ENCODE measurements around the gene BLTP2. TPM values are rescaled to one million over a fixed set of nuclear protein-coding genes. Genes with fewer than 3 reads are reported as not detected.

Gene BLTP2
- total RNA-seq, 1 experiment from 2014 or later, result 139 TPM

- no peaks in the 10 kb centered on the region for H3K27me3 Mint-ChIP-seq (ENCODE audit: low read depth)
- no peak within 1 kb of the TSS for H3K4me3 Mint-ChIP-seq
- ChIA-PET CTCF (interaction anchor here (0.6 to 1.8 kb wide), 6 partner anchors 12 to 43 kb away, joined by 3 to 12 read pairs (median 4); partner anchors contain the start of genes BLTP2 and PIGS), POLR2A (interaction anchor here (1.0 kb wide), 1 partner anchor 97 kb away, joined by 3 read pairs; no protein-coding TSS in a partner anchor)
- ATAC-seq (no peak), DNase-seq (ENCODE audit: low spot score) (no peak)
- TF ChIP-seq ATF3 (CRISPR knock-in tag; conservative IDR thresholded peaks at IDR 0.05), result no peak
- no peak for TF ChIP-seq PRDM15 (CRISPR knock-in tag; IDR thresholded peaks at IDR 0.05)
- no peak for TF ChIP-seq FOXJ3 (CRISPR knock-in tag; IDR thresholded peaks at IDR 0.05; ENCODE audit: borderline replicate concordance)
- H3K9me3 Mint-ChIP-seq, result no peaks in the 10 kb centered on the region
- H3K4me1 Mint-ChIP-seq, result no peaks in the 10 kb centered on the region
- no peak within 1 kb of the TSS for H3K27ac Mint-ChIP-seq
- H3K36me3 Mint-ChIP-seq, result peaks cover 73% of the 10 kb centered on the region
These were observed 31.0 kb downstream of the BLTP2 start, which contains the start of gene RSKR for GRCh38 chr17:28613931-28614381. RSKR (minus strand) TSS chr17:28614185; CDS start chr17:28614161, 24 bp downstream.

GRCh38 chr17:28612936-28613872 is 31.8 kb downstream of the BLTP2 start:
- POLR2A ChIA-PET, result interaction anchor here (1.0 kb wide), 1 partner anchor 98 kb away, joined by 3 read pairs; no protein-coding TSS in a partner anchor
- peak; percentile 62 for DNase-seq (ENCODE audit: low spot score)
- H3K4me3 Mint-ChIP-seq, result no peak overlapping the region
- TF ChIP-seq SOX15 (CRISPR knock-in tag; IDR thresholded peaks at IDR 0.05) (no peak), E2F1 (CRISPR knock-in tag; IDR thresholded peaks at IDR 0.05) (no peak), RELA (CRISPR knock-in tag; IDR thresholded peaks at IDR 0.05; ENCODE audit: borderline replicate concordance) (no peak), ESRRA (CRISPR knock-in tag; IDR thresholded peaks at IDR 0.05; ENCODE audit: borderline replicate concordance) (no peak), PRDM15 (CRISPR knock-in tag; IDR thresholded peaks at IDR 0.05) (no peak), MYBL2 (CRISPR knock-in tag; IDR thresholded peaks at IDR 0.05) (no peak), NFATC4 (CRISPR knock-in tag; IDR thresholded peaks at IDR 0.05) (no peak), KAT7 (CRISPR knock-in tag; IDR thresholded peaks at IDR 0.05; ENCODE audit: borderline replicate concordance) (no peak), AFF4 (CRISPR knock-in tag; IDR thresholded peaks at IDR 0.05; ENCODE audit: borderline replicate concordance) (no peak), ATF3 (CRISPR knock-in tag; conservative IDR thresholded peaks at IDR 0.05) (no peak), ZNF263 (CRISPR knock-in tag; IDR thresholded peaks at IDR 0.05; ENCODE audit: low read depth) (no peak), NR2C2 (CRISPR knock-in tag; IDR thresholded peaks at IDR 0.05) (no peak), RORB (CRISPR knock-in tag; IDR thresholded peaks at IDR 0.05) (no peak), FOXP4 (CRISPR knock-in tag; IDR thresholded peaks at IDR 0.05) (no peak)

More at GRCh38 chr17:28612936-28613872, 31.8 kb downstream of the BLTP2 start:
- Mint-ChIP-seq H3K36me3 (peaks cover 70% of the 10 kb centered on the region), H3K4me1 (no peaks in the 10 kb centered on the region), H3K27me3 (ENCODE audit: low read depth) (no peaks in the 10 kb centered on the region), H3K9me3 (no peaks in the 10 kb centered on the region), H3K27ac (no peak overlapping the region)
- ATAC-seq, result peak; percentile 89
- CTCF ChIA-PET, result interaction anchor here (0.5 to 1.8 kb wide), 10 partner anchors 12 to 197 kb away, joined by 3 to 12 read pairs (median 3); partner anchors contain the start of genes BLTP2 and PIGS

Data from WTC11 (cell line).